Measurements from ENCODE around the gene INO80C. TPM values are rescaled to one million over a fixed set of nuclear protein-coding genes. Genes with fewer than 3 reads are reported as not detected.

The INO80C gene
- total RNA-seq, 1 experiment from 2014 or later = 51.1 TPM

- no peaks in the 10 kb centered on the region for H3K9me3 Mint-ChIP-seq
- no peak for DNase-seq
- Histone ChIP-seq H3K14ac (ENCODE audit: insufficient read depth, low read length) (no peak overlapping the region), H4K8ac (replicated peaks; ENCODE audit: insufficient read length, low read depth, low read length) (no peak overlapping the region), H3K27me3 (ENCODE audit: insufficient read depth, low read length) (no peaks in the 10 kb centered on the region), H2BK5ac (ENCODE audit: insufficient read length, low read length) (no peak overlapping the region), H3K18ac (ENCODE audit: insufficient read length, low read depth, low read length) (no peak overlapping the region), H3K9ac (ENCODE audit: extremely low read depth, insufficient read length, low read length) (no peak overlapping the region), H3K23ac (ENCODE audit: insufficient read length, low read depth, low read length) (no peak overlapping the region), H2AK5ac (ENCODE audit: insufficient read length, low read length) (no peak overlapping the region), H2BK20ac (ENCODE audit: low read depth, low read length, poor library complexity, severe bottlenecking) (no peak overlapping the region), H2BK120ac (ENCODE audit: low read depth, low read length, poor library complexity, severe bottlenecking) (no peak overlapping the region), H2BK15ac (ENCODE audit: low read depth, low read length) (no peak overlapping the region), H3K4ac (ENCODE audit: low read depth, low read length) (no peak overlapping the region), H3K4me1 (ENCODE audit: insufficient read depth, low read length) (no peaks in the 10 kb centered on the region), H4K20me1 (ENCODE audit: control insufficient read depth, insufficient read depth, insufficient read length) (no peaks in the 10 kb centered on the region), H4K5ac (ENCODE audit: insufficient read length, low read depth, low read length) (no peak overlapping the region), H3K23me2 (ENCODE audit: insufficient read length, low read depth, low read length, poor library complexity, severe bottlenecking) (no peaks in the 10 kb centered on the region), H3T11ph (ENCODE audit: low read length) (no peak overlapping the region), H4K91ac (ENCODE audit: insufficient read length, low read depth, low read length) (no peak overlapping the region), H2AFZ (ENCODE audit: low read length) (no peak overlapping the region), H3K9me3 (ENCODE audit: control insufficient read depth, low read depth, low read length) (no peaks in the 10 kb centered on the region), H2BK12ac (ENCODE audit: insufficient read length, low read depth, low read length) (no peak overlapping the region), H3K79me2 (ENCODE audit: insufficient read depth, low read length) (no peaks in the 10 kb centered on the region), H3K56ac (ENCODE audit: insufficient read length, low read depth, low read length) (no peak overlapping the region), H3K4me2 (ENCODE audit: insufficient read depth, insufficient read length, low read length) (no peak overlapping the region), H3K79me1 (ENCODE audit: insufficient read depth, low read depth, low read length, poor library complexity, severe bottlenecking) (peaks cover 2% of the 10 kb centered on the region), H3K27ac (ENCODE audit: insufficient read length, low read depth, low read length) (no peak overlapping the region)
- no peaks in the 10 kb centered on the region; the same call in 1 of the 2 replicates for H3K27me3 Mint-ChIP-seq (ENCODE audit: low read depth)
- no CpG with 5 or more reads among the region's 1 CpG for WGBS (ENCODE audit: extremely low coverage, insufficient read length, low lambda C conversion rate)
- peaks cover 20 to 56% (median 48%) of the 10 kb centered on the region in 3 experiments; a peak in 6 of 7 replicates for H3K36me3 Mint-ChIP-seq (ENCODE audit: insufficient read depth in 1 of 3, low read depth in 3 of 3)
- H3K27ac Mint-ChIP-seq = no peak overlapping the region
- H3K4me1 Mint-ChIP-seq = no peaks in the 10 kb centered on the region
- no peak overlapping the region for H3K4me3 Mint-ChIP-seq
- no peak for TF ChIP-seq CTCF (conservative IDR thresholded peaks at IDR 0.05)
Measured at GRCh38 chr18:35473562-35473961, 24.2 kb downstream of the INO80C start.
